Type B pancreatic cell (in vitro differentiated cells): ENCODE measurements around the gene LDLRAD4. TPM values are rescaled to one million over a fixed set of nuclear protein-coding genes. Genes with fewer than 3 reads are reported as not detected.

ENCODE experiments used
- DNase-seq: peaks from one replicate; pipeline ENCODE4 v3.0.0; 2021; ENCODE audit warnings: mixed read lengths; ENCODE audit not compliant: unreplicated experiment; ENCODE audit errors: extremely low spot score
- H3K27ac Mint-ChIP-seq: 2 replicates; pipeline ENCODE4 v1.8.0; 2021; ENCODE audit warnings: mild to moderate bottlenecking, mixed read lengths
- H3K27me3 Mint-ChIP-seq: 2 replicates; pipeline ENCODE4 v1.8.0; 2021; ENCODE audit warnings: mixed read lengths
- H3K36me3 Mint-ChIP-seq: 2 replicates; pipeline ENCODE4 v1.8.0; 2021; ENCODE audit warnings: mixed read lengths
- H3K4me1 Mint-ChIP-seq: one replicate; pipeline ENCODE4 v1.8.0; 2021; ENCODE audit warnings: mixed read lengths; ENCODE audit not compliant: unreplicated experiment
- H3K4me3 Mint-ChIP-seq: 2 replicates; pipeline ENCODE4 v1.8.0; 2021; ENCODE audit warnings: mild to moderate bottlenecking, mixed read lengths
- H3K9me3 Mint-ChIP-seq: 2 replicates; pipeline ENCODE4 v1.8.0; 2021; ENCODE audit warnings: mixed read lengths
- total RNA-seq: library from RNA; stranded (reverse); gene quantifications from 2 replicates; pipeline ENCODE4 v1.2.1, GENCODE V29; 2021; ENCODE audit warnings: low replicate concordance
- TF ChIP-seq, protein P1 (sequence below): fragments of 200-600 bp; sonication (generic); conservative IDR thresholded peaks from 2 replicates; pipeline ENCODE4 v1.5.0; 2021; ENCODE audit warnings: antibody characterized with exemption, mild to moderate bottlenecking

LDLRAD4 gene
- total RNA-seq, 1 donor from 2014 or later: 2.4 TPM

DNA sequence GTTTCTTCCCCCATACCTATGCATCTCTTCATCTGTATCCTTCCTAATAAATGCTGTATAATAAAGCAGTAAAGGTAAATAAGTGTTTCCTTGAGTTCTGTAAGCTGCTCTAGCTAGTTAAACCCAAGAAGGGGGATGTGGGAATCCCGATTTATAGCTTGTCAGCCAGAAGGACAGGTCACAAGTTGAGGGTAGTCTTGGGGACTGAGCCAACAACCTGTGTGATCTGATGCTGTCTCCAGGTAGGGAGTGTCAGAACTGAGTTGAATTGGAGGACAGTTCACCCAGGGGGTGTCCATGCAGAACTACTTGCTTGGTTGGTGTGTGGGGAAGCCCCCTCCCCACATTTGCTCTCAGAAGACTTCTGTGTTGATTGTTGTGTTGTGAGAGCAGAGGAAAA is 112.4 kb downstream of the LDLRAD4 start:
- Mint-ChIP-seq H3K4me3 (no peak overlapping the region), H3K9me3 (no peaks in the 10 kb centered on the region), H3K4me1 (no peaks in the 10 kb centered on the region), H3K36me3 (no peaks in the 10 kb centered on the region), H3K27ac (no peak overlapping the region), H3K27me3 (peaks cover 13% of the 10 kb centered on the region)
- TF ChIP-seq, protein P1, sequence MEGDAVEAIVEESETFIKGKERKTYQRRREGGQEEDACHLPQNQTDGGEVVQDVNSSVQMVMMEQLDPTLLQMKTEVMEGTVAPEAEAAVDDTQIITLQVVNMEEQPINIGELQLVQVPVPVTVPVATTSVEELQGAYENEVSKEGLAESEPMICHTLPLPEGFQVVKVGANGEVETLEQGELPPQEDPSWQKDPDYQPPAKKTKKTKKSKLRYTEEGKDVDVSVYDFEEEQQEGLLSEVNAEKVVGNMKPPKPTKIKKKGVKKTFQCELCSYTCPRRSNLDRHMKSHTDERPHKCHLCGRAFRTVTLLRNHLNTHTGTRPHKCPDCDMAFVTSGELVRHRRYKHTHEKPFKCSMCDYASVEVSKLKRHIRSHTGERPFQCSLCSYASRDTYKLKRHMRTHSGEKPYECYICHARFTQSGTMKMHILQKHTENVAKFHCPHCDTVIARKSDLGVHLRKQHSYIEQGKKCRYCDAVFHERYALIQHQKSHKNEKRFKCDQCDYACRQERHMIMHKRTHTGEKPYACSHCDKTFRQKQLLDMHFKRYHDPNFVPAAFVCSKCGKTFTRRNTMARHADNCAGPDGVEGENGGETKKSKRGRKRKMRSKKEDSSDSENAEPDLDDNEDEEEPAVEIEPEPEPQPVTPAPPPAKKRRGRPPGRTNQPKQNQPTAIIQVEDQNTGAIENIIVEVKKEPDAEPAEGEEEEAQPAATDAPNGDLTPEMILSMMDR: no peak
- no peak for DNase-seq

DNA sequence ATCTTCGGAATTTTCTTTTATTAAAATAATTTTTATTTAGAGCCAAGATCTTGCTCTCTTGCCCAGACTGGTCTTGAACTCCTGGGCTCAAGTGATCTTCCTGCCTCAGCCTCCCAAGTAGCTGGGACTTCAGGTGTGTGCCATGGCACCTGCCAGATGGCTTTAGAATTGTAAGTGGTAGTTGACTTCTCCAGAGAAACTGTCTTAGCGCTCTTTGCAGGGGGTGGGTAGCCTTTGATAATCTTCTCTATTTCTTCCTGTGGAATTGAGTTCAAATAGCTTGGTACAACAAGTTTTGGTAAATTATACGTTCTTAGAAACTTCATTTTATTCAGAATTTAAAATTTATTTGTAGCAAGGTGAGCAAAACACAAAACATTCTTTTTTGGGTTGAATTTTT is 113.3 kb downstream of the LDLRAD4 start:
- no peaks in the 10 kb centered on the region for H3K4me1 Mint-ChIP-seq
- H3K27me3 Mint-ChIP-seq: peaks cover 19% of the 10 kb centered on the region
- no peaks in the 10 kb centered on the region for H3K9me3 Mint-ChIP-seq
- H3K4me3 Mint-ChIP-seq: no peak overlapping the region
- TF ChIP-seq, protein P1: no peak
- no peaks in the 10 kb centered on the region for H3K36me3 Mint-ChIP-seq
- DNase-seq: no peak
- no peak overlapping the region for H3K27ac Mint-ChIP-seq

DNA sequence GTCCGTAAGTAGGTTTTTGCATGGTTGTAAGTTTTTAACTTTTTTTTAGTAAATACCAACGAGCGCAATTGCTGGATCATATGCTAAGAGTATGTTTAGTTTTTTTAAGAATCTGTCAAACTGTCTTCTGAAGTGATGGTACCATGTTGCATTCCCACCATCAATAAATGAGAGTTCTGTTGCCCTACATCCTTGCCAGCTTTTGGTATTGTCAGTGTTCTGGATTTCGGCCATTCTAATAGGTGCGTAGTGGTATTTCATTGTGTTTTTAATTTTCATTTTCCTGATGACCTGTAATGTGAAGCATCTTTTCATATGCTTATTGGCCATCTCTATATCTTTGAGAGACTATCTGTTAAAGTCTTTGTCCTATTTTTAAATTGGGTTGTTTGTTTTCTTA is 114.3 kb downstream of the LDLRAD4 start:
- H3K4me3 Mint-ChIP-seq: no peak overlapping the region
- H3K36me3 Mint-ChIP-seq: no peaks in the 10 kb centered on the region
- peaks cover 24% of the 10 kb centered on the region for H3K27me3 Mint-ChIP-seq
- TF ChIP-seq, protein P1: no peak
- H3K4me1 Mint-ChIP-seq: no peaks in the 10 kb centered on the region
- H3K9me3 Mint-ChIP-seq: no peaks in the 10 kb centered on the region
- H3K27ac Mint-ChIP-seq: no peak overlapping the region
- DNase-seq: no peak

DNA sequence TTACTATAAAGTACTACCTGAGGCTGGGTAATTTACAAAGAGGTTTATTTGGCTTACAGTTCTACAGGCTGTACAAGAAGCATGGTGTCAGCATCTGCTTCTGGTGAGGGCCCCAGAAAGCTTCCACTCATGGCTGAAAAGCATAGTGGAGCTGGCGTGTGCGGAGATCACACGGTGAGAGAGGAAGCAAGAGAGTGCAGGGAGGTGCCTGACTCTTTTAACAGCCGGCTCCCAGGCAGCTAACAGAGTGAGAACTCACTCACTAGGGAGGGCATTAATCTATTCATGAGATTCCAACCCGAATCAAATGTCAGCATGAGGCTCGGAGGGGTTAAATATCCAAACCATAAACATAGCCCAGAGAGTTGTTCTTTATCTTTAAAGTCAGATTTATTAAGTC is 117.3 kb downstream of the LDLRAD4 start:
- TF ChIP-seq, protein P1: no peak
- H3K27me3 Mint-ChIP-seq: peaks cover 30% of the 10 kb centered on the region
- H3K36me3 Mint-ChIP-seq: no peaks in the 10 kb centered on the region
- no peaks in the 10 kb centered on the region for H3K9me3 Mint-ChIP-seq
- no peaks in the 10 kb centered on the region for H3K4me1 Mint-ChIP-seq
- H3K27ac Mint-ChIP-seq: no peak overlapping the region
- no peak for DNase-seq
- no peak overlapping the region for H3K4me3 Mint-ChIP-seq

DNA sequence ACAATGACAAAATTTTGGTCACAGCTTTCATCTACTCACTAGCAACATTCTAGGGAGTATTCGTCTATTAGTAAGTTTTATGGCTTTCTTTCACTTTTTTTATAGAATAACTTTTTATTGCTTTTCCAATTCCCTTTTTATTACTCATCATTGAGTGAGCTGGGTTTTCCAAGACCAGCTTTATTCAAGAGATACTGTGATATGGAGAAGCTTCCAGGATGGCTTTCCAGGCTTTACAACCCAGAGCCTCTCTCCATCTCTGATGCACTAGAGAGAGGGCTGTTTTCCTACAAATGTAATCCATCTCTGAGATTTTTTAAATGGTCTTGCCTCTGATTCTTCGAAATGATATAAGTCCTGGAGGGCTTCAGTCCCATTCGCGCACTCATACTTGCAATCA is 118.3 kb downstream of the LDLRAD4 start:
- H3K27ac Mint-ChIP-seq: no peak overlapping the region
- TF ChIP-seq, protein P1: no peak
- no peaks in the 10 kb centered on the region for H3K4me1 Mint-ChIP-seq
- H3K36me3 Mint-ChIP-seq: no peaks in the 10 kb centered on the region
- H3K9me3 Mint-ChIP-seq: no peaks in the 10 kb centered on the region
- no peak for DNase-seq
- peaks cover 30% of the 10 kb centered on the region for H3K27me3 Mint-ChIP-seq
- H3K4me3 Mint-ChIP-seq: no peak overlapping the region

DNA sequence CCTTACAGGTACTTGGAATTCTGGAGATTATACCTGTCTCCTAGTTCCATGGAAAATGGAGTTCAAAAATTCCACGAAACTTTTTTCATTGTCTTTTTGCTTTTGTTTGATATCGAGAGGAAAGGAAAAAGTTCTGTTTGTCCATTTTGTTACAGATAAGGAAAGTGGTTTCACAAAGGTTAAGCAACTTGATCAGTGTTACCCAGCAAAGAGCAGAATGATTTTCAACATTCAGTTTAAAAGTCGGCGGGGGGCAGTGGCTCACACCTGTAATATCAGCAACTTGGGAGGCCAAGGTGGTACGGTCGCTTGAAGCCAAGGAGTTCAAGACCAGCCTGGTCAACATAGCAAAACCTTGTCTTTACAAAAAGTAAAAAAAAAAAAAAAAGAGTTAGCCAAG is 118.8 kb downstream of the LDLRAD4 start:
- Mint-ChIP-seq H3K4me1 (no peaks in the 10 kb centered on the region), H3K27ac (no peak overlapping the region), H3K4me3 (no peak overlapping the region), H3K27me3 (peaks cover 27% of the 10 kb centered on the region), H3K36me3 (no peaks in the 10 kb centered on the region), H3K9me3 (no peaks in the 10 kb centered on the region)
- DNase-seq: no peak
- TF ChIP-seq, protein P1: no peak
